ENCODE results near the gene CHIT1. TPM values are rescaled to one million over a fixed set of nuclear protein-coding genes. Genes with fewer than 3 reads are reported as not detected.

The CHIT1 gene
- total RNA-seq, 1 donor from 2014 or later = not detected

DNA sequence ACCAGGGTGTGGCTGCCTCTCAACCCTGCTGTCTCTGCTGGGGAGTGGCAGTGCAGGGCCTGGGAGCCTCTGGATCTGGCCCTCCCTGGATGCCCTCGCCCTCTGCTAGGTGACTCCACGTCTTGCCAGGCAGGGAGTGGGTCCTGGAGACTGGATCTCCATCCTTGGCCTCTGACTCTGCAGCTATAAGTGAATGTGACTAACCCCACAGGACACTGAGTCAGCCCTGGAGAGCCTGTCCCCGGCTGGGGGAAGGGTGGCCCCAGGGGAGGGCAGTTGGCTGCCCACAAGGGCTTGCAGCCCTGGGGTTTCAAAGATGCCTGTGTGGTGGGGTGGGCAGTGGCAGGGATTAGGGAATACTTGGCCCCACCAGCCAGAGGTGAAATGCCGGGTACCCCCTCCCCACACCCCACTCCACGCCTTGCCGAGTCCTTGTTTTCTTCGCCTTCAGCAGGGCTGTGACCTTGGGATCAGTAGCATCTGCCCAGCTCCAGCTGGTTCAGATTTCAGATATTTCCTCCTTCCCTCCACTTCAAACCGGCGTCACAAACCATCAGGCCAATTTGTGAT lies 51.9 kb downstream of the CHIT1 start:
- H3K27ac ChIP-seq = no peak overlapping the region
- no peak for DNase-seq (ENCODE audit: low spot score in 2 of 2)
- intact Hi-C loops (cut with DNase I) = no loop called here
- no peaks in the 10 kb centered on the region for H3K4me1 ChIP-seq
- no peak overlapping the region for H3K4me3 ChIP-seq
- no peaks in the 10 kb centered on the region for H3K27me3 ChIP-seq
- no peaks in the 10 kb centered on the region for H3K36me3 ChIP-seq
- no peaks in the 10 kb centered on the region for H3K9me3 ChIP-seq
- TF ChIP-seq, protein P1, sequence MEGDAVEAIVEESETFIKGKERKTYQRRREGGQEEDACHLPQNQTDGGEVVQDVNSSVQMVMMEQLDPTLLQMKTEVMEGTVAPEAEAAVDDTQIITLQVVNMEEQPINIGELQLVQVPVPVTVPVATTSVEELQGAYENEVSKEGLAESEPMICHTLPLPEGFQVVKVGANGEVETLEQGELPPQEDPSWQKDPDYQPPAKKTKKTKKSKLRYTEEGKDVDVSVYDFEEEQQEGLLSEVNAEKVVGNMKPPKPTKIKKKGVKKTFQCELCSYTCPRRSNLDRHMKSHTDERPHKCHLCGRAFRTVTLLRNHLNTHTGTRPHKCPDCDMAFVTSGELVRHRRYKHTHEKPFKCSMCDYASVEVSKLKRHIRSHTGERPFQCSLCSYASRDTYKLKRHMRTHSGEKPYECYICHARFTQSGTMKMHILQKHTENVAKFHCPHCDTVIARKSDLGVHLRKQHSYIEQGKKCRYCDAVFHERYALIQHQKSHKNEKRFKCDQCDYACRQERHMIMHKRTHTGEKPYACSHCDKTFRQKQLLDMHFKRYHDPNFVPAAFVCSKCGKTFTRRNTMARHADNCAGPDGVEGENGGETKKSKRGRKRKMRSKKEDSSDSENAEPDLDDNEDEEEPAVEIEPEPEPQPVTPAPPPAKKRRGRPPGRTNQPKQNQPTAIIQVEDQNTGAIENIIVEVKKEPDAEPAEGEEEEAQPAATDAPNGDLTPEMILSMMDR (IDR thresholded peaks at IDR 0.05) = no peak

DNA sequence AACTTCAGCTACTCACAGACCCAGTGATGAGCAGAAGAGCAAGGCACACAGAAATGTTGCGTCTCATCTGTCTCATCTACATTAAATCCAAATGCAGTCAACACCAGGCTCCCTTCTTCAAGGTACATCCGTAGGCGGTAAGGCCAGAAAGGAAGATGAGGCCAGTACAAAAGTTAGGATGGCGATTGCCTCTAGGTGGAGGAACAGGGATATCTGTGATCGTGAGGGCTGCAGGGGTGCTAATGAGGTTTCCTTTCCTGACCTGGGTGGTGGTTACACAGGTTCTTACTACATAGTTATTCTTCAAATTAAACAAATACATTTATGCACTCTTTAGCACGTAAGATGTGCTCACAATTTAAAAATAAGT lies 52.5 kb downstream of the CHIT1 start:
- TF ChIP-seq, protein P1 (IDR thresholded peaks at IDR 0.05) = no peak
- no peaks in the 10 kb centered on the region for H3K27me3 ChIP-seq
- H3K27ac ChIP-seq = no peak overlapping the region
- no peaks in the 10 kb centered on the region for H3K9me3 ChIP-seq
- H3K4me3 ChIP-seq = no peak overlapping the region
- H3K4me1 ChIP-seq = no peaks in the 10 kb centered on the region
- no peak for DNase-seq (ENCODE audit: low spot score in 2 of 2)
- intact Hi-C loops (cut with DNase I) = no loop called here
- H3K36me3 ChIP-seq = no peaks in the 10 kb centered on the region

DNA sequence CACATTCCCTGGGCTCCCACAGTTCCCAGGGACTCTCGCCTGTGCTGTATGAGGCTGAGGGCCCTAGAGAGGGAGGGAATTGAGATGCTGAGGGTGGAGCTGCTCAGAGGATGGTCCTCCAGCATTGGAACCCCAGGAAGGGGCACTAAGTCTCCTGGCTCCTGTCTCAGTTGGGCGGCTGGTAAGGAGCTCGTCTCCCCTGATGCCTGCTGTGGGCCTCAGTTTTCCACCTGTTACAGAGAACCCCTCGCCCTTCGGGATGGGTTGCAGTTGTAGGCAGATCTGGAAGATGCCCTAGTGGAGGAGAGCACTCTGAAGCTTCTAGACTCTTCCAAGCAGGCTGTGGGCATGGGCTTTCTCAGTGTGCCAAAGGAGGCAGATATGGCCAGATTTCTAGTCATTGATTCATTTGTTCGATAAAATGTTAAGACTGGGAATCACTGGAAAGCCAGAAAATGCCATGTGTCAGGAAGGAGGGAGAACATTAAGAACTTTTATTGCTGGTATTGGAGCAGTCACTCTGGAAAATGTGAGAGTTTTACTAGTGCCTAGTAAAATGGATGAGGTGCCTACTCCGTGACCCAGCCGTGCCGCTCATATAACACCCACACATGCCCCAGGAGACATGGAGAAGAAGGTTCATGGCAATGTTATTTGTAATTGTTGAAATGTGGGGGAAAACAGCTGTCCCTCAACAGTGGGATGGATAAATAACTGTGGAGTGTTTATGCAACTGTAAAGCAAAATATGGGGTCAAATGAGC lies 53.0 kb downstream of the CHIT1 start:
- no peaks in the 10 kb centered on the region for H3K9me3 ChIP-seq
- no peak overlapping the region for H3K4me3 ChIP-seq
- no peak for DNase-seq (ENCODE audit: low spot score in 2 of 2)
- no peaks in the 10 kb centered on the region for H3K4me1 ChIP-seq
- H3K27ac ChIP-seq = no peak overlapping the region
- H3K36me3 ChIP-seq = no peaks in the 10 kb centered on the region
- TF ChIP-seq, protein P1 (IDR thresholded peaks at IDR 0.05) = no peak
- no peaks in the 10 kb centered on the region for H3K27me3 ChIP-seq
- intact Hi-C loops (cut with DNase I) = no loop called here

DNA sequence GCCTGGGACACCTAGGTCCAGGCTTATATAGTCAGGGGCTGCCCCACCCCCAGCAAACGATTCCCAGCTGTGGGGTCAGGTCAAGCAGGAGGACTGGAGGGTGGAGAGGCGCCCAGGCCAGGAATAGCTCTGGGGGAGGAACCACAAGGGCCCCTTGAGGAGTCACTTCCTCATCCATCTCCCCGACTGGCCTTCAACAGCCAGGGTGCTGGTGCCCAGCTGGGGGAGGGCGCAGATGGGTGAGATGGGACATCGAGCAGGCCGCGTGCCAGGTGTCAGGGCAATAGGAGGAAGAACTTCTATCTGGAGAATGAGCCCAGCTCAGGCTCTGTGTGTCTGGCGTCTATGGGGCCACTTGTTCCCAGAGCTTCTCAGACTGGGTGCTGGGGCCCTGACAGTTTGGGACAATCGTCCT lies 53.6 kb downstream of the CHIT1 start:
- H3K9me3 ChIP-seq = no peaks in the 10 kb centered on the region
- no peak overlapping the region for H3K27ac ChIP-seq
- intact Hi-C loops (cut with DNase I) = no loop called here
- no peak overlapping the region for H3K4me3 ChIP-seq
- H3K36me3 ChIP-seq = no peaks in the 10 kb centered on the region
- TF ChIP-seq, protein P1 (IDR thresholded peaks at IDR 0.05) = no peak
- DNase-seq (ENCODE audit: low spot score in 2 of 2) = no peak
- H3K27me3 ChIP-seq = no peaks in the 10 kb centered on the region
- H3K4me1 ChIP-seq = no peaks in the 10 kb centered on the region

DNA sequence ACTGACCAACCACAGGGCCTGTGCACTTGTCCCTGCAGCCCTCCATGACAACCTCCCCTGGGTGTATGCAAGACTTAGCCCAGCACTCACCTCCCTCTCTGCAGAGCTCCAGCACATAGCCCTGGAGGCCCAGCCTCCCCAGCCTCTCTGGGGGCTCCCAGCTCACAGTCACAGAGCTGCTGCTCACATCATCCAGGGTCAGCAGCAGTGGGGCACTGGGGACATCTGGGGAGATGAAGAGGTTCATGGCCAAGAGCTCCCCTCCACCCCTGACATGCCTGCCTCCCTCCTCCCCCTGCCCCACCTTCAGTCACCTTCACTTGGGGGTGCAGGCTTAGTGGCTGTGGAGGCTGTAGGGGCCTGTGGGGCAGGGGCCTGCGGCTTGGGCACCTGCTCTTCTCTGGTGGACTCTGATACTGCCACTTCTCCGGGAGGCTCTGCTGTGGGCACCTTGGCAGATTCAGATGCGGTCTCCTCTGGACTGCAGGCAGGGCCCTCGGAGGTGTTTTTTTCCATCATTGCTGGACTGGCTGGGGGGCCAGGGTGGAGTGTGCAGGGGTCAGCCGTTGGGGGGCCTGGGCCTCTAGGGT lies 54.1 kb downstream of the CHIT1 start, which contains the start of gene MYBPH:
TSS of gene MYBPH (minus strand) at position 590 of the 590 bp plus-strand sequence. CDS start at position 519, 71 bp downstream.
- intact Hi-C loops (cut with DNase I) = no loop called here
- H3K4me3 ChIP-seq = no peak within 1 kb of the TSS

More for the DNA sequence above, 54.1 kb downstream of the CHIT1 start, which contains the start of gene MYBPH:
- Histone ChIP-seq H3K9me3 (no peaks in the 10 kb centered on the region), H3K36me3 (no peaks in the 10 kb centered on the region), H3K4me1 (no peaks in the 10 kb centered on the region), H3K27ac (no peak within 1 kb of the TSS), H3K27me3 (no peaks in the 10 kb centered on the region)
- TF ChIP-seq, protein P1 (IDR thresholded peaks at IDR 0.05) = no peak
- DNase-seq (ENCODE audit: low spot score in 2 of 2) = no peak
